Uterine smooth muscle cell (primary cell): ENCODE measurements around the gene NFIC. TPM values are rescaled to one million over a fixed set of nuclear protein-coding genes. Genes with fewer than 3 reads are reported as not detected.

Experiments used
- total RNA-seq: library from RNA; depleted of rRNA; stranded (reverse); fragments of >200 nt; gene quantifications from 2 replicates; pipeline ENCODE4 v1.2.3, GENCODE V29; 2014

The NFIC gene
- 65.7 and 67.1 TPM in 2 replicates for total RNA-seq

DNA sequence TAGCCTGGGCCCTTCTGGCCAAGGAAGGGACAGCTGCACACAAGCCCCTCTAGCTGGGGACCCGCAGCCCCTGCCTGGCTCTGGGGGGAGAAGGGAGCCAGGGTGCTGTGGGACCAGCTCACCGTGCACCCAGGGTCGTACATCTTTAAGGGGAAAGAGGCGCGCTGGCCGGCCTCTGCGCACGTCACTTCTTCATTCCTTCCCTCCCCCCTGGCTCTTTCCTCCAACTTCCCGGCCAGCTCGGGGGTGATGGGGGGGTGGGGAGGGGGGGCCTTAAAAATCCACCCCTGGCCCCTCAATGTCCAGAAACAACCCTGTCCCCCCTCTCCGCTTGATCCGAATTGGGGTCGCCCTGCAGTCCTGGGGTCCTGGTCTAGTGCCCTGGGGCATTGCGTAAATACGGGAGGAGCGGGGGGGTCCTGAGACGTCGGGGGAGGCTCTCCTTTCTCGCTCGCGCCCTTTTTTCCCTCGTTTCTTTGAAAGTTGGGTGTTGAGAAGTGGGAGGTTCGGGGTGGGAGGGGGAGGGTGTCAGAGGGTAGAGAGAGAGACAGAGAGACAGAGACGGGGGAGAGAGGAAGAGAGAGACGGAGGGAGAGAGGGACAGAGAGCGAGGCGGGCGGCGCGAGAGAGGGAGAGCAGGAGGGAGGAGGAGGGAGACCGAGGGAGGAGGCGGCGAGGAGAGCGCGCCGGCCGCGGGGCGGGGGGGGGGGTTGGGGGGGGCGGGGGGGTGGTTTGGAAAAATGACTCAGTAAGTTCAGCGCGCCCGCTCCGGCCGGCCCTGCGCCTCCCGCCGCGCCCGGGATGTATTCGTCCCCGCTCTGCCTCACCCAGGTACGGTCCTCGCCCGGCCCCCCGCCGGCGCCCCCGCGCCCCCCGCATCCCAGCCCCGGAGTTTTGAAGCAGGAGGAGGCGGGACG, at the start of gene NFIC:
TSS of gene NFIC (plus strand) at position 748 of the 917 bp plus-strand sequence. CDS start at position 802, 54 bp downstream.

DNA sequence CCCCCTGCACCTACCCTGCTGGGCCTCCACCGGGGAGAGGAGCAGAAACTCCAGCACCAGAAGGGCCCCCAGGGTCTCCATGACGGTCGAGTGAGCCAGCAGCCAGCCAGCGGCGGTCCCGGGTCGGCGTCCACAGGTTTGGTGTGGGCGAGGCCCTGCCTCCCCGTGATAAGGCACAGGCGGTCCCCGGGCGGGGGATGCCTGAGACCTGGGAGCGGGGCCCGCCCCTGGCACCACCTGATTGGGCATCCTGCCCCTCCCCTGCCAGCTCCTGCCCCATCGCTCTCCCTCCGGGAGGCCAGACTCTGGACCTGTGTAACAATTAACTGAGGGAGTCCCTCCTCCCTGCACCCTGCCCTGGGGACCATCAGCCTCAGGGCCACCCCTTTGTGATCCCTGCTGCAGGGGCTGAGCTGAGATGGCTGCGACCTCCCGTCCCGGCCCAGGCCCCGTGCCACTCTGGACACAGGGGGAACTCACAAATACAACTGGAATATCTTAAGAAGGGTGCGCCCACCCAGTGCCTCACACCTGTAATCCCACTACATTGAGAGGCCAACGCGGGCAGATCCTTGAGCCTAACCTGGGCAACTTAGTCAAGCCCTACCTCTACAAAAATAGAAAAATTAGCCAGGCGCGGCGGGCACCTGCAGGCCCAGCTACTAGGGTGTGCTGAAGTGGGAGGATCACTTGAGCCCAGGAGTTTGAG, 114.2 kb downstream of the NFIC start, which contains the start of gene SMIM24:
TSS of gene SMIM24 (minus strand) at position 143 of the 709 bp plus-strand sequence. CDS start at position 81, 62 bp downstream.

DNA sequence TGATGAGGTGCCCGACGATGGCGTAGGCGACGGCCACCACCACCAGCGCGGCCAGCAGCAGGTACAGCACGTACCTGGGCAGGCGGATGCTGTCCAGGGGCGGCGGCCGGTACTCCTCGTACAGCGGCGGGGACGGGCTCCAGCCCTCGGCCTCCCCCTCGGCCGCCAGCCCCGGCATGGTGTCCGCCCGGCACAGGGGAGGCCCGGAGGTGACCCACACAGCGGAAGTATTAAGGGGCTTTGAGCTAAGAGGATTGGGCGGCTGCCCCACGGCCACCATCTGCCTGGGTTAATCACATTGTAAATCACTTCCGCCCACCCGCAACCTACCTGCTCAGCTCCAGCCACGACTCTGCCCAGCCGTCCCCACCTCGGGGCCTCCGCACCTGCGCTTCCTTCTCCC, 116.8 kb downstream of the NFIC start, which contains the start of gene SMIM44:
TSS of gene SMIM44 (minus strand) at position 216 of the 403 bp plus-strand sequence. CDS start at position 178, 38 bp downstream.

DNA sequence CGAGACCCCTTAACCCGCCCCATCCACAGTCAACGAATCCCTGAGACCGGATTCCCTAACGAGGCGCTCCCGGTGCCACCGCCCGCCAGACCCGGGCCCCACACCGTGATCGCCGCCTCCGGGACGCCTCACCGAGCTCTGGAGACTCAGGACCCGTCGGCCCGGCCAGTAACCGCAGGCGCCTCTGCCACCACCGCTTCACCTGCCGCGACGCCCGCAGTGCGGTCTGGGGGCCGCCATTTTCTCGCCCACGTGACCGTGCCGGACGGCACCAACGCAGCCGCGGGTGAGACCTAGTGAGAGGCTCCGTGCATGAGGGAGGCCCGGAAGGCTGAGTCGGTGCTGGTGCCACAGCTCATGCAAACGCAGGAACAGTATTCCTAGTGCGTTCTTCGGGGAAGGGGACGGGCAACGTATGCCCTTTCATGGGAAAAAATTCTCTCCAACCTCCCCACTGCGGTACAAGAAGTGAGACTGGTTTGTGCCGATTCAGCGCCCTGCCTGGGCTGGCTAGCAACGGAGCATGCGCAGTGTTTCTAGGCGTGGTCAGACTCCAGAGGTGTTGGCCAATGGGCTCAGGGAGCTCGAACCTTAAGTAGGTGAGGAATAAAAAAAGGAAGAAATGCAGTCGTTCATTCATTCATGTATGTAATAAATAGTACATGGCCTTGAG, 134.2 kb downstream of the NFIC start, which contains the start of gene DOHH:
TSS of gene DOHH (minus strand) at position 246 of the 673 bp plus-strand sequence. CDS start 3,860 bp downstream, outside the sequence.

DNA sequence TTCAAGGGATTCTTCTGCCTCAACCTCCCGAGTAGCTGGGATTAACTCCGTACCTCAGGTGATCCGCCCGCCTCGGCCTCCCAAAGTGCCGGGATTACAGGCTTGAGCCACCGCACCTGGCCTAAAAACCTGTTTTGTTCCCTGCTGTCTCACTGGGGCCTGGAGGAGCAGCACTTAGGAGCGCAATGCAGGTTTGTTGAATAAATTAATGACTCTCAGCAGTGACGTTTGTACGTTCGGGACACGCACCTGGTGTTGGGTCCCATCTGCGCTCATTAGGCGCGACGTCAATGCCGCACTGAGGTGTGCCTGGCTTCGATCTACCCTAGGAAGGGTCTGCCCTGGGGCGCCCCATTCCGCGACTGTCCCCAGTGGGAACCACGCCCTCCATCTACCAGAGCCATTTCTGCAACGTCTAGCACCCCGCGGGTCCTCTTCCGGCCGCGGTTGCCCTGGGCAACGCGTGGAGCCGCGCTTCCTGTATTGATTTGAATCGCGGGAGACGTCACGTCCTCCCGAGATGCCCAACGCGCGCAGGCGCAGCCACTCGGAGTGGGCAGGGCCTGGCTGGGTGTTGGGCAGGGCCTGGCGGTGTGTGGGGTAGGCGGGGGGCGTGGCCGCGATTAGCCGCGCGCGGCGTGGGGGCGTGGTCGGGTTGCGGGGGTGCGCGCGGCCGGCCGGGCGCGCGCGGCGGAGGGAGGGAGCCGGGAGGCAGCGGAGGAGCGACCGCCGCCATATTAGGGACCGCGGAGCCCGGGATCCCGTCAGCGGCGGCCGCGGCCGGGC, 139.4 kb downstream of the NFIC start, which contains the start of gene FZR1:
TSS of gene FZR1 (plus strand) at position 714 of the 786 bp plus-strand sequence. CDS start 16,679 bp downstream, outside the sequence.

Other genes starting within 250 kb of the NFIC start
- gene GNA15, start 230.6 kb upstream of the NFIC start, total RNA-seq = 0.11 and 0.50 TPM in 2 replicates
- under 0.01 TPM in 1 of 2 replicates, not detected in the other for gene S1PR4, start 187.8 kb upstream of the NFIC start, total RNA-seq
- gene NCLN, start 180.7 kb upstream of the NFIC start, total RNA-seq = 67.2 and 85.1 TPM in 2 replicates
- gene CELF5, start 141.9 kb upstream of the NFIC start, total RNA-seq = not detected in 2 replicates
- gene SMIM24, start 113.9 kb downstream of the NFIC start, total RNA-seq = not detected in 2 replicates
- gene SMIM44, start 116.9 kb downstream of the NFIC start, total RNA-seq = not detected in 2 replicates
- gene DOHH, start 134.1 kb downstream of the NFIC start, total RNA-seq = 15.1 and 21.5 TPM in 2 replicates
- 39.5 and 61.0 TPM in 2 replicates for gene FZR1, start 139.7 kb downstream of the NFIC start, total RNA-seq
- gene TEKTIP1, start 172.6 kb downstream of the NFIC start, total RNA-seq = not detected in 2 replicates
- 77.8 and 117 TPM in 2 replicates for gene MFSD12, start 191.0 kb downstream of the NFIC start, total RNA-seq
- gene HMG20B, start 206.4 kb downstream of the NFIC start, total RNA-seq = 74.5 and 87.6 TPM in 2 replicates
- under 0.01 TPM in 1 of 2 replicates, not detected in the other for gene GIPC3, start 218.9 kb downstream of the NFIC start, total RNA-seq
- gene TBXA2R, start 240.3 kb downstream of the NFIC start, total RNA-seq = 1.4 and 1.6 TPM in 2 replicates